ENCODE measurements around the gene CHD2. TPM values are rescaled to one million over a fixed set of nuclear protein-coding genes. Genes with fewer than 3 reads are reported as not detected.

Gene CHD2
- total and polyA plus RNA-seq, 10 of the 15 experiments (the other 5 are each of a cell fraction or from before 2014, with no cell fraction given) = 38.1 to 94.7 (median 63.3) TPM

GRCh38 chr15:92974183-92974915, 74.2 kb downstream of the CHD2 start:
- FAIRE-seq = no peak
- no peak for DNase-seq (ENCODE audit: low read depth, low spot score)
- no peak overlapping the region for H3K27ac ChIP-seq (ENCODE audit: control insufficient read depth, insufficient read depth)
- RAD21 ChIA-PET (ENCODE audit: unreplicated experiment) = interaction anchor here (1.2 kb wide), 1 partner anchor 166 kb away, joined by 3 read pairs; no protein-coding TSS in a partner anchor
- no peak for ATAC-seq
- peaks cover 14 to 54% of the 10 kb centered on the region in 2 experiments for H3K36me3 ChIP-seq (ENCODE audit: control insufficient read depth in 2 of 2, insufficient read depth in 2 of 2, low read length in 1 of 2)
- H3K4me2 ChIP-seq (ENCODE audit: control insufficient read depth, insufficient read depth) = no peak overlapping the region
- H3K4me3 ChIP-seq = no peak overlapping the region
- in situ Hi-C loops (cut with MboI) = no loop called here
- intact Hi-C loops (cut with micrococcal nuclease; ENCODE audit: unreplicated experiment) = no loop called here
- no peak overlapping the region for H3K9ac ChIP-seq (ENCODE audit: control insufficient read depth, insufficient read depth, low read length)
- WGBS (ENCODE audit: insufficient coverage, insufficient replicate concordance, low lambda C conversion rate, missing lambda C conversion rate) = 88% methylated on average over 6 of the region's 6 CpGs
- H3K9me3 ChIP-seq (replicated peaks; ENCODE audit: control insufficient read depth, insufficient read depth, low read length) = no peaks in the 10 kb centered on the region
- no peaks in the 10 kb centered on the region for H3K27me3 ChIP-seq (replicated peaks in 1 of 2; ENCODE audit: control insufficient read depth in 2 of 2, insufficient read depth in 2 of 2, low read length in 1 of 2)
- H3K79me2 ChIP-seq (ENCODE audit: control insufficient read depth, insufficient read depth, low read length) = no peaks in the 10 kb centered on the region; the same call in 1 of the 2 replicates
- H4K20me1 ChIP-seq (ENCODE audit: control insufficient read depth, insufficient read depth) = no peaks in the 10 kb centered on the region
- no peak overlapping the region for H2AFZ ChIP-seq (ENCODE audit: control insufficient read depth, low read depth, low read length)
- TF ChIP-seq ZNF384 (IDR thresholded peaks at IDR 0.05; ENCODE audit: borderline replicate concordance, low read depth, low read length) (no peak), MYC (IDR thresholded peaks at IDR 0.05; ENCODE audit: insufficient read depth, insufficient read length, insufficient replicate concordance, low read length, severe bottlenecking) (no peak), SP1 (IDR thresholded peaks at IDR 0.05; ENCODE audit: low read depth, low read length) (no peak), E4F1 (IDR thresholded peaks at IDR 0.05; ENCODE audit: borderline replicate concordance, partially characterized antibody) (no peak), CBFB (IDR thresholded peaks at IDR 0.05; ENCODE audit: low read depth) (no peak), SRF (IDR thresholded peaks at IDR 0.05; ENCODE audit: low read depth in 2 of 2, low read length in 2 of 2) (no peak), USF2 (IDR thresholded peaks at IDR 0.05; ENCODE audit: borderline replicate concordance, low read depth, low read length) (no peak), STAT1 (conservative IDR thresholded peaks at IDR 0.05) (no peak), BACH1 (IDR thresholded peaks at IDR 0.05; ENCODE audit: borderline replicate concordance) (no peak), POLR2AphosphoS5 (IDR thresholded peaks at IDR 0.05; ENCODE audit: low read length) (no peak), TBL1XR1 (IDR thresholded peaks at IDR 0.05; ENCODE audit: low read depth, low read length) (no peak), DPF2 (IDR thresholded peaks at IDR 0.05) (no peak)
- BruUV-seq (replicated peaks) = no TSS peak
- SMC1A ChIA-PET (ENCODE audit: uncharacterized antibody, unreplicated experiment) = interaction anchor here (0.5 to 2.0 kb wide), 5 partner anchors 11 to 1318 kb away, joined by 3 to 6 read pairs (median 4); no protein-coding TSS in a partner anchor
- CTCF ChIA-PET = interaction anchor here (0.8 to 1.0 kb wide), 3 partner anchors 10 to 178 kb away, joined by 3 read pairs; no protein-coding TSS in a partner anchor
- no peaks in the 10 kb centered on the region for H3K4me1 ChIP-seq (ENCODE audit: control insufficient read depth, insufficient read depth, low read length)
- POLR2A ChIA-PET = no interaction called here

All from GM12878 (cell line).